NT2/D1 (cell line): ENCODE measurements around the gene CTBP2.

Experiments used
- SUZ12 ChIP-seq: IDR thresholded peaks from 2 replicates; pipeline ENCODE4 v1.6.1; 2011; ENCODE audit not compliant: insufficient read length, insufficient read depth; ENCODE audit errors: extremely low read depth
- YY1 ChIP-seq: IDR thresholded peaks from 2 replicates; pipeline ENCODE4 v1.6.1; 2011; ENCODE audit not compliant: insufficient read length, insufficient read depth

GRCh38 chr10:125000366-125001312 is 159.7 kb downstream of the CTBP2 start:
- TF ChIP-seq SUZ12 (no peak), YY1 (no peak)
